Muscle of back (tissue), 11 donors: ENCODE measurements around the gene GRAMD2A. TPM values are rescaled to one million over a fixed set of nuclear protein-coding genes. Genes with fewer than 3 reads are reported as not detected.
A peak's percentile ranks its signal among the peaks of the same experiment; 100 is the strongest.
"Not testable (repeated sequence)": the region's sequence is repeated elsewhere in the genome, so short reads cannot be mapped to it uniquely, and the experiment has no call there.

Source experiments
- DNase-seq, 3 donors: peaks; one replicate each; pipeline versions ENCODE4 v3.0.0 to v3.0.0-alpha.2; 2013
- polyA plus RNA-seq, 10 donors: library from polyadenylated mRNA; unstranded; fragments of 120-200 nt; gene quantifications; one replicate each; pipeline ENCODE4 v1.2.1, GENCODE V29; 2013; ENCODE audit not compliant: insufficient read length in 10 of 10

GRAMD2A gene
- polyA plus RNA-seq, 10 donors, result 0.78 to 2.7 (median 1.6) TPM

DNA sequence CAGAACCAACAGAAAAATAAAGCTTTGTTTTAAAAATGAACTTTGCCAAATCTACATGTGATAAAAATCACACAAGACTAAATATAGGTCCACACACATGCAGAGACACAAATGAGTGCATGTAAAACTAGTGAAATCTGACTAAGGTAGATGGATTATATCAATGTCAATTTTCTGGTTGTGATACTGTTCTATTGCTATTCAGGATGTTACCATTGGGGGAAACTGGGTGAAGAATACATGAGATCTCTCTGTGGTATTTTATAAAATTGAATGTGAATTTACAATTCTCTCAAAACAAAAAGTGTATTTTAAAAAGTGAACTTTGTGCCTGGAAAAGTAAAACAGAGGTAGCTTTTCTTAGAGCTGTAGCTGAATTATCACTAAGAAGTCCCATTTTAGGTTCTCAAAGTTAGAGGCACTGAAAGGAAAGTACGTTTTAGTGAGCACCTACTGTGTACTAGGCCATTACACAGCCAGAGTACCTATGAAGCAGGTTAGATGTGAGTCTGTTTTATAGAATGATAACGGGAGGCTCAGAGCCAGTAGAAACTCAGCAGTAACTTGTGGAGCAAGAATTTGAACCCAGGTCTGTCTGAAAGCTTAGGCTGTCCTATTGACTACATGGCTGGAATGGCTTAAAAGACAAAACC lies 8.2 kb downstream of the GRAMD2A start:
- DNase-seq, result no peak

DNA sequence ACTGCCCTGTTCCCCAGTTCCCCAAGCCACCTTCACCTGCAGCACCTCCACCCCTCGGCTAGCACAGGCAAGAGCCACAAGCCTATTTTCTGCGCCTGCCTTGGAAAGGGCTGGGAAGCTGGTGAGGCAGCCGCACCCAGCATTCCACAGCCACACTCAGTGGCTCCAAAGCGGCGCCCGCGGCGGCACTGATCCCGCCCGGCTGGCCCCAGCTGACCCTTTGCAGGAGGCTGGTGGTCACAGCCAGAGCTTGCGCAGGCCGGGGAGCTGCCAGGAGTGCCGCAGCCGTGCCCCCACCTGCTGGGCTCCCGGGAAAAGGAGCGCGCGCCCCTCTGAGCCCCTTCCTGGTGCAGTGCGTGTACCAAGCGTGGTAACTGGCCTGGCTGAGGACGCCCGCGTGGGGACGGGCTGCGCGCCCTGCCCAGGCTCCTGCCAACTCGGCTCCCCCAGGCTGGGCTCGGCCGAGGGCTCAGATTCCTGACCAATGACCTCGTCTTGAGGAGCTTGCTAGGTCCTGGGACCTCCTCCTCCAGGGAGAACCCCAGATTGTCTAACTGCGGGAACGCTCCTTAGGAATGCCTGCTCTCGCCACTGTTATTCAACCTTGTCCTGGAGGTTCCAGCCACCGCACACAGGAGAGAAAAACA lies 13.3 kb downstream of the GRAMD2A start:
- DNase-seq, result no peak

DNA sequence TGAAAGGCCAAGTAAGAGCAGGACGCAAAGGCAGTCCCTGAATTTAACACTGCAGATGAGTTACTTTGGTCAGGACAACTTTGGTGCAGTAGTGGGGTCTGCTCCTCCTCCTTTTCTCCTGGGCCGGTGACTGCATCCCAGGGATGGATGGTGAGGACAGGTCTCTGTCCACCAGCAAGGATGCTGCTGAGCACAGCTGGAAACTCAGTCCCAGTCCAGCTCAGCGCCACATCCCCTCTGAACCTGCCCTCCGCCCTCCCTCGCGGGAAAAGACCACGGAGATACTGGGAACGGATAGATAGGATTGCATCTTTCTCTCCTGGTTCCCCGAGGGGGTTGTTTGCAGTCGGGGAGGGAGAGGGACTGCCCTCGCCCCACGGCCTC lies 13.8 kb downstream of the GRAMD2A start:
- no peak for DNase-seq

DNA sequence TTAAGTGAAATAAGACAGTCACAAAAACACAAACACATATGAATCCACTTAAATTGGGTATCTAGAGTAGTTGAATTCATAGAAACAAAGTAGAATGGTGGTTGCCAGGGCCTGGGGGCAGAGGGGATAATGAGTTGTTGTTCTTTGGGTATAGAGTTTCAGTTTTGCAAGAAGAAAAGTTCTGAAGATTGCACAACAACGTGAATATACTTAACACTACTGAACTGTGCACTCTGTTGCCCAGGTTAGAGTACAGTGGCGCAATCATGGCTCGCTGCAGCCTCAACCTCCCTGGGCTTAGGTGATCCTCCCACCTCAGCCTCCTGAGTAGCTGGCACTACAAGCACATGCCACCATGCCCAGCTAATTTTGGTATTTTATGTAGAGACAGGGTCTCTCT lies 14.9 kb downstream of the GRAMD2A start:
- DNase-seq, result no peak

DNA sequence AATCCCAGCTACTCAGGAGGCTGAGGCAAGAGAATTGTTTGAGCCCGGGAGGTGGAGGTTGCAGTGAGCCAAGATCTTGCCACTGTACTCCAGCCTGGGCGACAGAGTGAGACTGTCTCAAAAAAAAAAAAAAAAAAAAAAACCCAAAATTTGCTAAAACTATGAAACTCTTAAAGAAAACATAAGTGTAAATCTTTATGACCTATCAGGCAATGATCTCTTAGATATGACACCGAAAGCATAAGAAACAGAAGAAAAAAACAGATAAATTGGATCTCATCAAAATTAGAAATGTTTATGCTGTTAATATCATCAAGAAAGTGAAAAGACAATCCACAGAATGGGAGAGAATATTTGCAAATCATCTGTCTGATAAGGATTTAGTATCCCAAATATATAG lies 15.3 kb downstream of the GRAMD2A start:
- no peak for DNase-seq

DNA sequence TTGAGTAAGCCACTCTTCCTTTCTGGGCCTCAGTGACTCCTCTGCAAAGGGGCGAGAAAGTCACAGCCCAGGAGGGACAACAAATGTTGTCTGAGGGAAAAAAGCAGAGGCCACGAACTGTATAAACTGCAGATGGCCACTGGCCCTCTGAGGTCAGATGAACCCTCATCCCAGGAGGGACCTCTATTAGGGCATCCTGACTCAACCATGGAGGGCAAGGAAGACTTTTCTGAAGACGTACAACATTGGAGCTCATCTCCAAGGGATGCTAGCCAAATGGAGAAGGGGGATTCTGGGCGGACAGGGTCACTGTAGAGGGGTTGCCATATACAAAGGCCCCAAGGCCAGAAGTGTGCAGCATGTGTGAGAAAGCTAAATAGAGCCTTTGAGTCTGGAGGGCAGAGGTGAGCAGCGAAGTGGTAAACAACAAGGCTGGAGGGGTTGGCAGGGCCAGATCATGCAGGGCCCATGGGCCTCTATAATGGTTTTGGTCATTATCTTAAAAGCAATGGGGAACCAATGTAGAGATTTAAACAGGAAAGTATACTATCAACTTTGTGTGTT lies 16.7 kb downstream of the GRAMD2A start:
- DNase-seq, result no peak

DNA sequence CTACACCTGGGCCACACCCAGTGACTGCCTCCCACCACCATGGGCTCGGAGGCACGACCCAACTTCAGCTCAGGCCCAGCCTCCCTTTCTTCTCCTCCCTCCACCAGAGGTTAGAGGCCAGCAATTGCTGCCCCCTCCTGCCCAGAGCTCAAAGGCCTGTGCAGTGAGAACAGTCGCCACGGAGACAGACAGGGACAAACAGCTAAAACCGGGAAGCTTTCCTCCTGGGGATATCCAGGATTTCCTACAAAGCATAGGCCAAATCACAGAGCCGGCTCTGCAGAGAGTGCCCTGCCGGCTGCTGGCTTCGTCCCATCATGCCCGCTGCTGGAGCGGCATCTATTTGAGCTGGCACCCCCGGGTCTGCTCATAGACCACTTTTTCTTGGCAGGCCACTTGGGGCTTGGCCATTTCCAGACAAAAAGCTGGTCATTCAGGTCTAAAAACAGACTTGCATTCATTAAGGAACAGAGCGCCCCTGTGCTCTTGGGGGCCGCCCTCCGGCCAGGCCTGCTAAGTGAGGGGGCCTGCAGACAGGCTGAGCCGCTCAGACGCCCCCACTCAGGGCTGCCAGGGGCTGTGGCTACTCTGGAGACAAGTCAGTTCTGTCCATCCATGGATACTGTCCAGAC lies 17.5 kb downstream of the GRAMD2A start:
- DNase-seq, result peak in 1 of 3 donors; percentile 57

DNA sequence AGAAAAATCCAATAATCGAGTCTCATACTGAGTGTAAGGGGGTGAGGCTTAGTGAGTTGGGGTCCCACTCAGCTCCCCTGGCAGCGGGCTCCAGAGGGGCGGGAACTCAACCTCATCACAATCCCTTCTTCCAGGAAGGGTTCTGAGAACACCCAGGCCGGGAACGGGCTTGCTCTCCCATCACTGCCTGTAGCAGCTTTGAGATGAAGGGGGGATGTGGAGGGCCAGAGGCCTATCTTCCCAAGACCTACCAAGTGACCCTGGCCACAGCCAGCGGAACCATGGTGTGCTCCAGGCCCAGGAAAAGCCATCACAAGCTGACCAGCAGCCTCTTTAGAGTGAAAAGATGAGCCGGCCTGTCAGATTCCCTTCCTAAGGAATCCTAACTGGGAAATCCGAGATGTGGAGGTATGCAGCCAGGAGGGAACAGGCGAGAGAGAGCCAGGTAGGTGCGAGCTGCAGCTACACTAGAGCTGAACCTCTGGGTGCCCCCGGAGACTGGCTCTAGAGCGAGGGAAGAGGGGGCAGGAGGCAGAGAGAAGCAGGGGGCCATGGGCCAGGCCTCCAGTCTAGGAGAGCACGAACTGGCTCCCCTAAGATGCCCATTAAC lies 18.5 kb downstream of the GRAMD2A start:
- no peak for DNase-seq

DNA sequence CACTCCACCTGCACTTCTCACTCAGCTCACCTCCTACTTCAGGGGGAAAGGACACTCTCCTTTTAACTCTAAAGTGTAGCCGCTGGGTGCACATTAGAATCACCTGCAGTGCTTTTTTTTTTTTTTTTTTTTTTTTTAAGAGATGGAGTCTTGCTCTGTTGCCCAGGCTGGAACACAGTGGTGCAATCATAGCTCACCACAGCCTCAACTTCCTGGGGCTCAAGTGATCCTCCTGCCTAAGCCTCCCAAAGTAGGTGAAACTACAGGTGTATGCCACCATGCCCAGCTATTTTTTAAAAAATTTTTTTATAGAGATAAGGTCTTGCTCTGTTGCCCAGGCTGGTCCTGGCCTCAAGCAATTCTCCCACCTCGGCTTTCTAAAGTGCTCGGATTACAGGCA lies 20.8 kb downstream of the GRAMD2A start:
- no peak for DNase-seq

DNA sequence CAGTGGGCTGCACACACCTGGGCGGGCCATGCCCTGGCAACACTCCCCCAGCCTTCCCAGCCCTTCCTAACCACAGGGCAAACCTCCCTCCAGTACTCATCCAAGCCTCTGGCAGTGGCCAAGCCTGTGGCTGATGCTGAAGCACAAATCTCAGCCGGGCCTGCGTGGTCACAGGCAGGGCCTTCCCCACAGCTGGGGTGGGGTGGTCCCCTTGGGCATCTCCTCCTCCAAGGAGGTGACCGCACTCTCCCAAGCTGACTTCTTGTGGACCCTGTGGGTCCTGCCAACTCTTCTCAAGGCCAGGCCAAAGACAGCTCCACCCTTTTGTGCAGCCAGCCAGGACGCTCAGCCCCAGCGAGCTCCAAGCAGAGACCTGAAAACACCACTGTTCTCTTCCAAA lies 21.4 kb downstream of the GRAMD2A start:
- no peak for DNase-seq

DNA sequence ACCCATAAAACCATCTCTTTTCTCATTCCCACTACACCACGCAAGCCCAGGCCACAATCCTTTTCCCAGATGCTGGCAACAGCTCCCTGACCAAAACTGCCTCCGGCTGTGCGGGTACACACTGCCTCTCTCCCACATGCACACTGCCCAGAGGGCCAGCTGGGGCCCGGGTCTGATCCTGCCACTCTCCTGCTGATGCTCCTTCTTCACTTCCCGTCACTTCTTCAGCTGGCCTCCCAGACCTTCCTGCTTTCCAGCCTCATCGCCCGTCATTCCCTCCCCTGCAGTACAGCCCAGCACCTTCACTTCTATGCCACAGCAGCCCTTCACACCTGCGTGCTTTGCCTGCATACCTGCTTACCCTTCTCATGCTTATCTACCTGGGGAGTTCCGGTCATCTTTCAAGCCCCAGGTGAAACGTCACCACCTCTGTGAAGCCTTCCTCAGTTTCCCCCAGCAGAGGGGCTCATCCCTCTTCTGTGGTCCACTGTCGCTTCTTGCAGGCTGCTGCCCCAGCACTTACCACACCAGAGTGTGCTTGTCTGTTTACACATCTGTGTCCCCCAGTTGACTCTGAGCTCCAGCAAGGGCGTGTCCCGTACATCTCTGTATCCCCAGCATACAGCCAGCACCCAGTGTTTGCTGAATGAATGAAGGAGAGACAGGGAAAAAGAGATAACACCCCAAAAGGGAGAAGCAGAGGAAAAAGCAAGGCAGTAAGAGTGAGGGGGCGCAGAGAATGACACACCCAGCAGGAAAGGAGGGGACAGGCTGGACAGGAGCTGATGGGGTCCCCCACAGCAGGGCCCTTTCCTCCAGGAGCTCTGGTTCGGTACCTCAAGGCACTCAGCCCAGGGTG lies 22.2 kb downstream of the GRAMD2A start:
- no peak for DNase-seq

DNA sequence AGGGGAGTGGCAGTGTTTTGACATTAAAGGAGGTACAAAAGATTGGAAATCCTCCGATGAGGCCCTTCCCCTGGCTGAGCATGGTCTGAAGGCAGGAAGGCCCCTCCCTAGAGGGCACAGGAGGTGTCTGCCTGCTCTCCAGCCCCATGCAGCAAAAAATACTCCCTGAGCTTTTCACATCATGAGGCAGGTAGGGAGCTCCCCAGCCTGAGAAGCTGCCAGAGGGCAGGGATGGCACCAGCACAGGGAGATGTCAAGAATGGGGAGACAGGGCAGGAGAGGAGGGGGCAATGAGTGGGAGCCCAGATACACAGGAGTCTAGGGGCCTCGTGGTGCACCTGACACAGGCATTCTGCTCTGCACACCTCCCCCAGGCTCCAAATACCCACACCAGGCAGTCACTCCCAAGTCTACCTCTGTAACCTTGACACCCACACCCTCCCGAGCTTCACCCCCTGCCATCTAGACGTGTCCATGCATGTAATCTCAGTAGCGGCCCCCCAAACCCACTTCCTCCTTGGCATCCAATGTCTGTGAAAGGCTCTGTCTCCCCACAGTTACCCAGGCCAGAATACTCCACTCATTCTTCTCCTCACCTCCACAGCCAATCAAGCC lies 22.9 kb downstream of the GRAMD2A start:
- no peak for DNase-seq

DNA sequence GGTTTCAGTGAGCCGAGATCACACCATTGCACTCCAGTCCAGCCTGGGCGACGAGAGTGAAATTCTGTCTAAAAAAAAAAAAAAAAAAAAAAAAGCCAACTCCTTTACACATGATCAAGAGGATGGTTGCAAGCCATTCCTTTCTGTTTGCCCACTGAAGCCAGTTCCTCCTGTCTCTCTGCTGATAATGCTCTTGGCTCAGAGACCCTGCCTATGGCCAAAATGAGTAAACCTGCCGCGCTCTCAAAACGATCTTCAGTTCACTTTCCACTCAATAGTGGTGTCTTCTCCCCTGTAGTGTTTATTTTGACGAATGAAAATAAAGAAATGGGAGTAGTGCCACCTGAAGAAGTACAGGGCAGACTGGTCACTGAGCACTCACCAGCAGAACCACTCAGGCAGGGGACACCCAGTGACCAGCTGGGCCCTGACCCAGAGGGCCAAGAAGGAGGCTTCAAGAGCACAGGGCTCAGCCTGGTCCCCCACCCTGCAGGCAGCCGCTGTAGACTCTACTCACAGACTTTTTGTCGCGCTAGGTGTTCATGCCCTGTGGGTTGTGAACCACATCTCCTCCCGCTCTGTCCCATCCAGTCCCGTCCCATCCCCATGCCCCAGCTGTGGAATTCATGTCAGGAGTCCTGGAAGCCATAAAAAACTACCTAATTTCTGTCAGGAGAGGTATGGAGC lies 23.6 kb downstream of the GRAMD2A start:
- DNase-seq, result no peak

DNA sequence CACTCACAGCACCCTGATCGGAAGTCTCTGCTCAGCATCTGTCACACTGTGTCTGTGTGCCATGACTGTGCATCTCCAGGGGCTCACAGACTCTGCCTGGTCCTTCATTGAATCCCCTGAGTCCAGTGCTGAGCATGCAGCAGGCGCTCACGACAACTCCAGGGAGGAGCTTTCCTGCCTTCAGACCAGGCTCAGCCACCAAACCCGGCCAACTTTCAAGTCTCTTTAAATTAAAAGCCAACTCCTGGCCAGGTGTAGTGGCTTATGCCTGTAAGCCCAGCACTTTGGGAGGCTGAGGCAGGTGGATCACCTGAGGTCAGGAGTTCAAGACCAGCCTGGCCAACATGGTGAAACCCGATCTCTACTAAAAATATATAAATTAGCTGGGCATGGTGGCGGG lies 24.2 kb downstream of the GRAMD2A start:
- no peak for DNase-seq

DNA sequence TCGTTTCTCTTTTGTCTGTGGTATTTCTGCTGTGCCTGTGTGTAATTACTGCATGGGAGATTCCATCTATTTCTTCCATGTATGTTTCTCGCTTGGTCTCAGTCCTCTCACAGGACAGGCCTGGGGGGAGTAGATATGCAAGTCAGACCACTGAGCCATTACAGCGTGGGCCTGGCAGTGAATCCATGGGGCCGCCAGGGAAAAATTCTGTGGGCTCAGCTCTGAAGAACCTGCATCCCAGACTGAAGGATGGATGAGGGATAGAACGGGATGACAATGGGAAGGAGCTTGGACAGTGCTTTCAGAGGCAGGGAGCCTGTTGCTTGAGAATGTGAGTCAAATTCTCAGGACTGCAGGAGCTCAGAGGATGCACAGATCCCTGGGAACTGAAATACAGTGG lies 24.8 kb downstream of the GRAMD2A start:
- no peak for DNase-seq

DNA sequence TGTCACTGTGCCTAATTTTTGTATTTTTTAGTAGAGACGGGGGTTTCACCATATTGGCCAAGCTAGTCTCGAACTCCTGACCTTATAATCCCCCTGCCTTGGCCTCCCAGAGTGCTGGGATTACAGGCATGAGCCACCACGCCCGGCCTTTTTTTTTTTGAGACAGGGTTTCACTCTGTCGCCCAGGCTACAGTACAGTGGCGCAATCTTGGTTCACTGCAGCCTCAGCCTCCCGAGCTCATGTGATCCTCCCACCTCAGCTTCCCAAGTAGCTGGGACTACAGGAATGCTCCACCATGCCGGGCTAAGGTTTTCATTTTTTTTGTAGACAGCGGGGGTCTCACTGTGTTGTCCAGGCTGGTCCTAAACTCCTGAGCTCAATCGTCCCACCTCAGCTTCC lies 25.6 kb downstream of the GRAMD2A start:
- not testable (repeated sequence) for DNase-seq

DNA sequence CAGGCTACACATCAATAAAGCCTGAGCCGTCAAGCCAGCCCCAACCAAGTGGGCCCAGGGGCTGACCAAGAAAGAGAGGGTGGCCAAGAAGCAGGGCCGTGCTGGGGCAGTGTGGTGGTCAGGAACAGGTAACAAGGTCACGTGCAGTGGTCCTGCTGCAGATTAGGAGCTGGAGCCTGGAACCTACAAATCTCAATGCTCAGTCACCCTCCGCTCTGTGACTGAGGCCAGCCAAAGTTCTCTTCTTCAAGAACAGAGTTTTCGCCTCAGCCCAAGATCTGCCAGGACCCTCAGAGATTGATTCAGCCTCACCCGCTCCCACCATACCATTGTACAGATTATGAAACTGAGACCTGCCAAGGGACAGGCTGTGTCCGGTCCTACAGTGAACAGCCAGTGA lies 26.9 kb downstream of the GRAMD2A start:
- no peak for DNase-seq

DNA sequence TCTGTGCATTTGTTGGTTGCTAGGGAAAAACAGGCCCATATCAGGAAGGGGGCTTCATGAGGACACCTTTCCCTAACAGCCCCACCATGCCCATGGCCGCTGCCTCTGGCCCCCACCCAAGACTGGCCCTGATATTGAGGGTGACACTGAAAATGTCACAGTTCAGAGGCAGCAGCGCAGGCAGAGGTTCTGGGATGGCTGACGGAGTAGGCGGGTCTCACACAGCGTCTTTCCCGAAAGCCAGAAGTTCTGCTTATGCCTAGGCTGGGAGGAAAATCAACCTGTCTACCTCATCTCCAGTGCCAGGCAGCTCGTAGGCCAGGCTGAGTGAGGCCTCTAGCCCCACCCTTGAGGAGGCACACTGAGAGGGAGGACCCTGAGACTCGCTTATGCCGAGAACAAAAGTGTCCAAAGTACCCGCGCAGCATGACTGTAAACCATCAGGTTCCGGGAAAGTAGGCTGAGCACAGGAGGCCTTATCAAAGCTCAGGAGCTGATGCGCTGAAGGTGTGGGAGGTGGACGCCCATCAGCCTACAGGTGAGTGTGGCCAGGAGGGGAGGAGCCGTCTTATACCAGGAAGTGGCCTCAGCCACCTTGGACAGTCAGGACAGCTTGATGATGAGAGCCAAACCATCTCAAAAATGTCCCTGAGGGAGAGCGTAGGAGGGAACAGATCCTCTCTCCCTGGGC lies 27.5 kb downstream of the GRAMD2A start:
- DNase-seq, result no peak

DNA sequence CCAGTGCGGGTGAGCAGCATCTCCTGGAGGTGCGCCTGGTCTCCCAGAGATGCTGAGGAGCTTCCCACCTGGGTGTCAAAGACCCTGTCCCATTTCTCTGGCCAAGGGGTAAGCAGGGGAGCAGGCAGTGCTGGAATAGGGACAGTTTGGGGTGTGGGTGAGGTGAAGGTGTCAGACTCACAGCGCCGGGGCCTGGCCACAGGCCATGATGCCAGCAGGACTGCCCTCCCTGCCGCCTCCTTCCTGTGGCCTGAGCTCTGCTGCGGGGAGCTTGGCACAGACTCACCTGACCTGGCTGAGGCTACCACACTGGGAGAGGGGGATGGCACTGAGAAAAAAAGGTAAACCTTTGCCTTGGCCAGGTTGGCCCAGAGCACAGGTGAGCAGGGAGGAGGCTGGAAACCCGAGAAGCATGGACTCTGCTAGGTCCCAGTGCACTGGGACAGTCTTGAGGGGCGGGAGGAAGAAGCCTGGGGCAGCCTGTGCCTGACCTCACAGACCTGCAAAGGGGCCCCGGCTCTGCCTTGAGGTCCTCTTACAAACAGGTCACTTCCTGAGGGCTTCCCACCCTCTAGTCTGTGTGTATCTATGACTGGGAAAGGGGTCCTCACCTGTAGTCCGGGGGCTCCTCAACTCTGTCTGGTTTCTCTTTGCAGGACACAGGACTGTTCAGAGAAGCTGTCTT lies 28.2 kb downstream of the GRAMD2A start:
- no peak for DNase-seq
